Putamen (tissue), 1 donor: ENCODE measurements around the gene TMEM191B.
"Not testable (repeated sequence)": the region's sequence is repeated elsewhere in the genome, so short reads cannot be mapped to it uniquely, and the experiment has no call there.

Experiments used
- DNase-seq: peaks from one replicate; pipeline ENCODE4 v3.0.0-alpha.2; 2016; ENCODE audit warnings: low spot score

Gene TMEM191B

GRCh38 chr22:18558516-18558915 is 30.9 kb downstream of the TMEM191B start:
- not testable (repeated sequence) for DNase-seq

GRCh38 chr22:18558939-18559338 is 31.3 kb downstream of the TMEM191B start:
- DNase-seq: not testable (repeated sequence)

- DNase-seq: not testable (repeated sequence)
These were observed 32.7 kb downstream of the TMEM191B start for GRCh38 chr22:18560099-18560974.

GRCh38 chr22:18570509-18571246 is 43.1 kb downstream of the TMEM191B start:
- not testable (repeated sequence) for DNase-seq

- DNase-seq: not testable (repeated sequence)
These were observed 46.0 kb downstream of the TMEM191B start for GRCh38 chr22:18573483-18574164.

- not testable (repeated sequence) for DNase-seq
These were observed 47.0 kb downstream of the TMEM191B start for GRCh38 chr22:18574555-18574954.

GRCh38 chr22:18575686-18576085 is 48.1 kb downstream of the TMEM191B start:
- DNase-seq: not testable (repeated sequence)

- DNase-seq: not testable (repeated sequence)
These were observed 49.7 kb downstream of the TMEM191B start for GRCh38 chr22:18577090-18577818.

GRCh38 chr22:18577847-18578246 is 50.2 kb downstream of the TMEM191B start:
- peak; percentile 8 for DNase-seq
